Left renal cortex interstitium (tissue), 4 donors: ENCODE results near the gene PODN. TPM values are rescaled to one million over a fixed set of nuclear protein-coding genes. Genes with fewer than 3 reads are reported as not detected.

ENCODE experiments used
- DNase-seq, 4 donors: peaks; one replicate each; pipeline ENCODE4 v3.0.0-alpha.2; 2013; ENCODE audit warnings: low read depth in 4 of 4, low spot score in 2 of 4, missing footprints in 1 of 4
- polyA plus RNA-seq, 4 donors: library from polyadenylated mRNA; unstranded; fragments of 120-200 nt; gene quantifications; one replicate each; pipeline ENCODE4 v1.2.1, GENCODE V29; 2013; ENCODE audit not compliant: insufficient read length in 4 of 4

PODN gene
- polyA plus RNA-seq, 4 donors: 1.6 to 3.1 (median 2.2) TPM

DNA sequence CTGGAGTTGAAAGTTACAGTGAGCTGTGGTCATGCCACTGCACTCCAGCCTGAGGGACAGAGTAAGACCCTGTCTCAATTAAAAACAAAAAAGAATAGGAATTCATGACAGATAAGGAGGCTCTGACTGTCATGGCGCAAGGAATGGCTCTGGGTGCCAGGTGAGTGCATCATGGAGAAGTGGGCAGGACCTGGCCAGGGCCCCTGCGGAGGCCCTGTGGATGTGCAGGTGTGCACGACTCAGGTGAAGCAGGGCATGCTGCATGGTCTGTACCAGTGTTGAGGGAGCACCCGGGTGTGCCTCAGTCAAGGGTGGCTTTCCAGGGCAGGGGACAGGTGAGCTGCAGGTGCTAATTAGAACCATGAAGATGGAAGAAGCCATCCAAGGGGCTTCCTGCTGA lies 66.4 kb downstream of the PODN start:
- no peak for DNase-seq

DNA sequence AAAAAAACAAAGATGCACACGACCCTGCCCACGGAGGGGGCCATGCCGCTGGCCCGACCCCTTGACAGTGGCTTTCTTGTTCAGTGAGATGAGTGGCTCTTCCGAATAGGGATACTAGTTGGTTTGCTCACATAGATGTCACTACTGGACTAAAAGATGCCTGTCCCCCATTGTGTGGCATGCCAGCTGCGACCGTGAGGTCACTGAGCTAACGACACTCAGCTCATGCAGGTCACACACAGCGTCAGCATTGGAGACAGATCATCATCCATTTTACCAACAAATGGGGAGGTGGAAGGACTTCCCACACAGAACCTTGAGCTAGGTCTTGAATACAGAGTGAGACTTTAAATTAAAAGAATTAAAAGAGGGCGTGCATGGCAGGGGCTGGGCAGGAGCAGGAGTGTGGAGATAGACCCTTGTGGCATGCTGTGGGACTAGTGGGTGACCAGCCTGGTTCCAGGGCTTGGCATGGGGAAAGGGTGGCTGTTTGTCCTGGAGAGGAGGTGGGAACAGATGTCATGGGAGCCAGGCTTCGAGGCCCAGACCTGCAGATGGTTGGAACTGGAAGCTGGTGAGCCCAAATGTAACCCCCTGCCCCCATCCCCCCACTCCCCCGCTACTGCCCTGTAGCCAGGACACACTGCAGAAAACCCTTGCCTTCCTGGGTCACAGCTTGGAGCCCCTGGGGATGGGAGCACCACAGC lies 68.0 kb downstream of the PODN start:
- DNase-seq: no peak

DNA sequence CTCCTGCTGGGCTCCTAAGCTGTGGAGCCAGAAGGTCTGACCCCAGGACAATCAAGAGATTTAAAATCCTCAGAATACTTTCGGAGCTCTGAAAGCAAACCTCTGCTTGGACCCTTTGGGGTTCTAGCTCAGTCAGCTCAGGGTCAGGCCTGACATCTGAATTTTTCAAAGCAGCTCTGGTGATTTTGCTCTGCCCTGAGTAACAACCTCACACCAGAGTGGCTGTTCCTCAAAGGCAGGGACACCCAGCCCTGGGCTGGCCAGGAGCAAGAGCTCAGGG lies 68.5 kb downstream of the PODN start:
- DNase-seq: no peak

DNA sequence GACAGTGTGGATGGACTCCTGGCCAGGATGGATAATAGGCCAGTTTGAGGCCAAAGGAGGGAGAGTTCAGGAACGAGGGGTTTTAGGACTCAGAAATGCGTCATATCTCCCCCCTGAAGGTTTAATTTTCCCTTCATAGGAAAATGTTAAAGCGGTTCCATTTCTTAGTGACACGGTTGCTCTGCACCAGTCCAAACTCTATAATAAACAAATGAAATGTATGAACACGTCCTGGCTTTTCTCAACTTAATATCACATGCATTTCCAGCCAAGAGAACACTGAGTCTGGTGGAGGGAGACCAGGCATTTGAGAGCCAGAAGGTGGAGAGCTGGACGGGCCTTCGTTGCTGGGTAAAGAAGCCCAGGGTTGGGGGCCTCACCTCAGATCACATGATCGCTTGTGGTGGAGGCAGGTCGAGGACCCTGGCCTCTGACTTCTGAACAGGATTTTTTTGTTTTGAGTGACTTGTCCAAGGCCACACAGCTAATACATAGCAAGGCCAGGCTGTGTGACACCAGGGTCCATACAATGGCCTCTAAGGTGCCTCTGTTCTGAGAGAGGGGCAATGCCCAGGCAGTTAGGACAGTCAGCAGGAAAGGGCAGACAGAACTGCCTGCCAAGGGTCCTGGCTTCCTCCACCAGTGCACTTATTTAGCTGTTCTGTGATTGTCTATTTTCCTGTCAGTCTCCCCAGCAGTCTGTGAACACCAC lies 69.0 kb downstream of the PODN start:
- no peak for DNase-seq

DNA sequence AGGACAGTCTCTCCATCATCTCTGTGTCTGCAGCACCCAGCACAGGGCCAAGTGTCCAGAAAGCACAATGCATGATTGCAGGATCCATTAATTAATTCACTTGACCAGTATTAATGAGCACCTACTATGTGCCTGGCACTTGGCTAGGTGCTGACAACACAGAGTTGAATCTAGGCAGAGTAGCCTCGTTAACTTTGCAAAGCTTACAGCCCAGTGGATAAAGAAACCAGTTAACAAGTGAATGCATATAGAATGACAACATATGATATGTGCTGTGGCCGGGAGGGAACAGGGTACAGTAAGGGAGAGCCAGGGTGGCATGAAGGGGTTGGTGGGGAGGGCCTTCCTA lies 69.6 kb downstream of the PODN start:
- no peak for DNase-seq

DNA sequence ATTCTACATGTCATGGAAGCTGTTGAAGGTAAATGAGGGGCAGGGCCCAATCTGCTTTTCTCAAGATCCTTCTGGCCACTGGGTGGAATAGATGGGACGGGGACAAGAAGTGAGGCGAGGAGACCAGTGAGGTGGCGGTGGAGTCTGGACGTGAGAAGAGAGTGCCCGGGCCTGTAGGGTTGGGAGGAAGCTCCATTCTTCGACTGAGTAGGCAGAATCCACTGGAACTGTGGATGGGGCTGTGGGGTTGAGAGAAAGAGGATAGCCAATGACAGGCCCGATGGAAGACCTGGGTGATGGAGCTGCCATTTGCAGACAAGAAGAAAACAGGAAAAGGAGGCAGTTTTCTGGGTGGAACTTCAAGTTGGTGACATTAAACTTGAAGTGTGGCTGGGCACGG lies 70.2 kb downstream of the PODN start:
- no peak for DNase-seq

DNA sequence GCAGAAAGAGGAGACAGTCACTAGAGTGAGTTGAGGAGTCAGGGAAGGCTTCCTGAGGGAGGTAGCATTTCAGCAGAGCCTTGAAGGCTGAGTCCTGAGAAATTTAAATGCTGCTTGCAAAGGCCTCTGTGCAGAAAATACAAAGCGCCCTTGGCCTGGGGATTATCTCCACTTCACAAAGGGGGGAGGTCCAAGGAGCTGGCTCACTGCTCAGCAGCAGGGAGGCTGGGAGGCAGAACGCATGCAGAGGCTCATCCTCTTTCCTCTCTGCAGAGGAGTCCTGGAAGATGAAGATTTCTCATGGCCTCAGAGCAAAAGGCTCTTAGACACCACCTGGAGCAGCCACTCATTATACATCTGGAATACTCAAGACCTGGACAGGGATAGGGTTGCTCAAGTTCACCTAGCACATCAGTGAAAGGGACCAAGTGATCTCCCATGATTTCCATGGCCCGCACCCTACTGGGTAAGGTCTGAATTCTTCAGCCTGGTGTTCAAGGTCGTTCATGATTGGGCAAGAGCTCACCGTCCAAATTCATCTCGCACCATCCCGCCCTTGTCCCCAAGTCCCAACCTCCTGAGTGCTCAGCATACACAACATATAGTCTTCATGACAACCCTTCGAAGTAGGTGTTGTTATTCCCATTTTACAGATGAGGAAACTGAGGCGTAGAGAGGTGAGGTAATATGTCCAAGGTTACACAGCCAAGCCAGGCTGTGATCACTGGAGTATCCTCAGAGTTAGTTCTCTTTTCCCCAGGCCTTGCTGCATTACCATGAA lies 71.4 kb downstream of the PODN start:
- DNase-seq: no peak

DNA sequence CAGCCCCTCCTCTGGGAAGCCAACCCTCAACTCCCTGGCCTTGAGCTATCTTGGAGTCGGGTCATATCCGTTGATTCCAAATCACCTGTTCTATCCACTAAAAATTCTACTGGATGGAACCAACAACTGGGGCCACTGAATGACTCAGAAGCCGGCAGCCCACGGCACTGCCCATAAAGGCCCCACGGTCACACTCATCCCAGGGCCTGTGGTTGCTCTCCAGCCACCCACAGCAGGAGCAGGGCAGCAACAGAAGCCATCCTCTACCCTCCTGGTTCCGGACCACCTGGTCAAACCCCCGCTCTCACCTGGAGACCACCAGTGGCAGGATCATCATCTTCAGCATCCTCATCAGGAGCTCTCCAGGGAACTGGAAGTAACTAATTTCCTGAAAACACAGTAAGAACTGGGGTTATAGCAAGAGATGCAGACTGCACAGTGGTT lies 72.1 kb downstream of the PODN start:
- DNase-seq: no peak

Other genes starting within 250 kb of the PODN start
- under 1 TPM; 0.16 to 0.21 (median 0.17) TPM for gene ZYG11A, start 219.5 kb upstream of the PODN start, polyA plus RNA-seq
- 100 to 1,000 TPM; 101 to 279 (median 175) TPM for gene ECHDC2, start 140.5 kb upstream of the PODN start, polyA plus RNA-seq
- 100 to 1,000 TPM; 159 to 257 (median 203) TPM for gene SCP2, start 134.9 kb upstream of the PODN start, polyA plus RNA-seq
- gene SLC1A7, start 80.4 kb downstream of the PODN start, polyA plus RNA-seq: under 1 TPM; 0.11 to 0.26 (median 0.14) TPM
- 10 to 100 TPM; 28.2 to 33.0 (median 30.3) TPM for gene CPT2, start 134.6 kb downstream of the PODN start, polyA plus RNA-seq
- gene CZIB, start 158.4 kb downstream of the PODN start, polyA plus RNA-seq: 10 to 100 TPM; 81.1 to 90.8 (median 87.3) TPM
- 10 to 100 TPM; 78.6 to 94.4 (median 92.6) TPM for gene MAGOH, start 176.3 kb downstream of the PODN start, polyA plus RNA-seq